GF-D8 (cell line): ENCODE data around the gene MTMR1.

Experiments used
- DNase-seq: peaks from one replicate; lab custom pipeline; 2025; lab: John Stamatoyannopoulos, UW

MTMR1 gene

GRCh38 chrX:150779385-150779784 lies 86.2 kb downstream of the MTMR1 start:
- no peak for DNase-seq

GRCh38 chrX:150781677-150782076 lies 88.5 kb downstream of the MTMR1 start:
- no peak for DNase-seq

GRCh38 chrX:150790021-150790420 lies 96.8 kb downstream of the MTMR1 start:
- no peak for DNase-seq

- DNase-seq = no peak
Observed at GRCh38 chrX:150792949-150793527, 99.8 kb downstream of the MTMR1 start.

- no peak for DNase-seq
Observed at GRCh38 chrX:150805736-150806135, 112.5 kb downstream of the MTMR1 start.

- DNase-seq = no peak
Observed at GRCh38 chrX:150806827-150807226, 113.6 kb downstream of the MTMR1 start.

- DNase-seq = no peak
Observed at GRCh38 chrX:150813922-150814321, 120.7 kb downstream of the MTMR1 start.
